ENCODE measurements around the gene MLLT6. TPM values are rescaled to one million over a fixed set of nuclear protein-coding genes. Genes with fewer than 3 reads are reported as not detected.

MLLT6 gene
- total and polyA plus RNA-seq, 10 of the 15 experiments (the other 5 are each of a cell fraction or from before 2014, with no cell fraction given): 4.8 to 105 (median 36.3) TPM

- Histone ChIP-seq H3K4me1 (ENCODE audit: control insufficient read depth, insufficient read depth, low read length) (peaks cover 38% of the 10 kb centered on the region), H3K4me3 (peak overlapping the region; percentile 90), H3K27ac (ENCODE audit: control insufficient read depth, insufficient read depth) (peak overlapping the region; percentile 34), H3K9ac (ENCODE audit: control insufficient read depth, insufficient read depth, low read length) (peak overlapping the region; percentile 73), H3K4me2 (ENCODE audit: control insufficient read depth, insufficient read depth) (peak overlapping the region; percentile 95), H4K20me1 (ENCODE audit: control insufficient read depth, insufficient read depth) (no peaks in the 10 kb centered on the region), H3K79me2 (ENCODE audit: control insufficient read depth, insufficient read depth, low read length) (peaks cover 13% of the 10 kb centered on the region), H3K27me3 (replicated peaks in 1 of 2; ENCODE audit: control insufficient read depth in 2 of 2, insufficient read depth in 2 of 2, low read length in 1 of 2) (no peaks in the 10 kb centered on the region), H3K9me3 (replicated peaks; ENCODE audit: control insufficient read depth, insufficient read depth, low read length) (no peaks in the 10 kb centered on the region; the same call in 2 of the 3 replicates), H2AFZ (ENCODE audit: control insufficient read depth, low read depth, low read length) (peak overlapping the region; percentile 33), H3K36me3 (ENCODE audit: control insufficient read depth in 2 of 2, insufficient read depth in 2 of 2, low read length in 1 of 2) (peaks cover 0 to 9% of the 10 kb centered on the region in 2 experiments; a peak in 3 of 4 replicates)
- TF ChIP-seq NFXL1 (IDR thresholded peaks at IDR 0.05; ENCODE audit: borderline replicate concordance) (no peak), FOXK2 (IDR thresholded peaks at IDR 0.05) (0 out of 2 replicates have a peak, but pooled peaks have one; percentile 15), HDGF (IDR thresholded peaks at IDR 0.05) (peak; percentile 85), BCL11A (IDR thresholded peaks at IDR 0.05; ENCODE audit: low read depth, low read length) (no peak), RELB (IDR thresholded peaks at IDR 0.05; ENCODE audit: low read depth) (0 out of 2 replicates have a peak, but pooled peaks have one; percentile 36), PAX5 (IDR thresholded peaks at IDR 0.05; ENCODE audit: borderline replicate concordance, low read depth, low read length) (0 out of 2 replicates have a peak, but pooled peaks have one; percentile 4), ATF3 (IDR thresholded peaks at IDR 0.05; ENCODE audit: borderline replicate concordance, extremely low read depth, low read depth, low read length) (no peak), NBN (IDR thresholded peaks at IDR 0.05) (peak; percentile 51; the same call in 1 of the 2 replicates), SREBF1 (IDR thresholded peaks at IDR 0.05; ENCODE audit: low read length) (no peak), EED (IDR thresholded peaks at IDR 0.05; ENCODE audit: low read depth) (peak; percentile 29; the same call in 1 of the 2 replicates), IKZF2 (IDR thresholded peaks at IDR 0.05) (peak; percentile 53 to 61; a peak in 3 of 4 replicates), PKNOX1 (IDR thresholded peaks at IDR 0.05) (0 out of 2 replicates have a peak, but pooled peaks have one; percentile 6), ATF7 (IDR thresholded peaks at IDR 0.05; ENCODE audit: low read depth) (0 out of 2 replicates have a peak, but pooled peaks have one; percentile 20)
- FAIRE-seq (no peak), DNase-seq (ENCODE audit: low read depth, low spot score) (no peak), ATAC-seq (peak; percentile 7; the same call in 1 of the 3 replicates)
- POLR2A ChIA-PET: interaction anchor here (0.5 to 2.1 kb wide), 4 partner anchors 24 to 666 kb away, joined by 4 to 19 read pairs (median 4); partner anchors contain the start of genes EPOP and MLLT6
- SMC1A ChIA-PET (ENCODE audit: uncharacterized antibody, unreplicated experiment): interaction anchor here (0.7 to 2.3 kb wide), 7 partner anchors 21 to 173 kb away, joined by 3 to 27 read pairs (median 4); no protein-coding TSS in a partner anchor
- WGBS (ENCODE audit: insufficient coverage, insufficient replicate concordance, low lambda C conversion rate, missing lambda C conversion rate): 33% methylated on average over 27 of the region's 27 CpGs
- CTCF ChIA-PET: interaction anchor here (0.6 to 3.3 kb wide), 16 partner anchors 13 to 422 kb away, joined by 3 to 56 read pairs (median 4); partner anchors contain the start of genes EPOP, PCGF2 and PIP4K2B
- intact Hi-C loops (cut with micrococcal nuclease; ENCODE audit: unreplicated experiment) (loop anchor here (2.0 kb wide), 1 partner anchor 28 kb away; no protein-coding TSS in a partner anchor), in situ Hi-C loops (cut with MboI) (loop anchor here (5.0 kb wide), 1 partner anchor 53 kb away; no protein-coding TSS in a partner anchor)
- BruUV-seq (replicated peaks): no TSS peak
- RAD21 ChIA-PET (ENCODE audit: unreplicated experiment): interaction anchor here (0.8 to 3.6 kb wide), 5 partner anchors 16 to 173 kb away, joined by 3 to 32 read pairs (median 4); partner anchors contain the start of genes EPOP, MLLT6 and PSMB3
These were observed 25.7 kb downstream of the MLLT6 start for GRCh38 chr17:38730526-38731379.
